MCF 10A (cell line): Measurements from ENCODE around the gene AMZ1. TPM values are rescaled to one million over a fixed set of nuclear protein-coding genes. Genes with fewer than 3 reads are reported as not detected.

Source experiments
- BruUV-seq: library from RNA; stranded (reverse); fragments of 400-500 nt; replicated peaks from 2 replicates; lab custom pipeline; 2021; lab: Mats Ljungman, UMichigan
- CTCF ChIA-PET: fragments of 300-600 bp; sonication (Branson Sonifier 250); formaldehyde crosslinking; extraction: SDS; loops from one replicate; lab custom pipeline; 2021; ENCODE audit warnings: antibody characterized with exemption, inconsistent platforms; lab: Yijun Ruan, JAX
- POLR2A ChIA-PET: fragments of 300-600, 350-650 bp; sonication (Branson Sonifier 250); formaldehyde crosslinking; extraction: SDS; loops from one replicate; lab custom pipeline; 2020; ENCODE audit warnings: antibody characterized with exemption, inconsistent platforms; lab: Yijun Ruan, JAX
- DNase-seq: peaks from one replicate; pipeline ENCODE4 v3.0.0-alpha.2; 2018; ENCODE audit not compliant: unreplicated experiment
- H3K27ac Mint-ChIP-seq: one replicate; pipeline ENCODE4 v1.8.0; 2022; ENCODE audit warnings: mild to moderate bottlenecking, low read depth, mixed read lengths; ENCODE audit not compliant: unreplicated experiment
- H3K27me3 Mint-ChIP-seq: one replicate; pipeline ENCODE4 v1.8.0; 2022; ENCODE audit warnings: mixed read lengths; ENCODE audit not compliant: insufficient read depth, unreplicated experiment
- H3K36me3 Mint-ChIP-seq: one replicate; pipeline ENCODE4 v1.8.0; 2022; ENCODE audit warnings: mild to moderate bottlenecking, moderate library complexity, mixed read lengths; ENCODE audit not compliant: insufficient read depth, unreplicated experiment
- H3K4me1 Mint-ChIP-seq: one replicate; pipeline ENCODE4 v1.8.0; 2022; ENCODE audit warnings: mixed read lengths; ENCODE audit not compliant: insufficient read depth, unreplicated experiment
- H3K4me3 Mint-ChIP-seq: one replicate; pipeline ENCODE4 v1.8.0; 2022; ENCODE audit warnings: mild to moderate bottlenecking, moderate library complexity, mixed read lengths; ENCODE audit not compliant: unreplicated experiment
- H3K9me3 Mint-ChIP-seq: one replicate; pipeline ENCODE4 v1.8.0; 2022; ENCODE audit warnings: mixed read lengths; ENCODE audit not compliant: unreplicated experiment
- CTCF ChIP-seq: fragments of 200-600 bp; IDR thresholded peaks from one replicate; pipeline ENCODE4 v1.8.0; 2022; ENCODE audit warnings: antibody characterized with exemption, mild to moderate bottlenecking; ENCODE audit not compliant: unreplicated experiment
- intact Hi-C: fragments of 100-400 bp; cut with micrococcal nuclease; formaldehyde crosslinking; loops from 2 replicates; pipeline ENCODE4 v1.14.1; 2022
- total RNA-seq: library from RNA; stranded (reverse); gene quantifications from 2 replicates; pipeline ENCODE4 v1.2.3, GENCODE V29; 2022

The AMZ1 gene
- total RNA-seq, 1 experiment from 2014 or later, result not detected

GRCh38 chr7:2639695-2640481 lies 48.1 kb upstream of the AMZ1 start:
- Mint-ChIP-seq H3K27ac (no peak overlapping the region), H3K27me3 (no peaks in the 10 kb centered on the region), H3K9me3 (no peaks in the 10 kb centered on the region), H3K4me1 (no peaks in the 10 kb centered on the region), H3K36me3 (no peaks in the 10 kb centered on the region), H3K4me3 (no peak overlapping the region)
- intact Hi-C loops, result no loop called here
- CTCF ChIA-PET, result no interaction called here
- POLR2A ChIA-PET, result interaction anchor here (0.5 kb wide), 1 partner anchor 81 kb away, joined by 3 read pairs; no protein-coding TSS in a partner anchor
- BruUV-seq, result no TSS peak
- DNase-seq, result no peak
- TF ChIP-seq CTCF, result no peak

GRCh38 chr7:2640482-2640830 lies 47.5 kb upstream of the AMZ1 start:
- TF ChIP-seq CTCF, result no peak
- no peaks in the 10 kb centered on the region for H3K4me1 Mint-ChIP-seq
- no peak overlapping the region for H3K4me3 Mint-ChIP-seq
- H3K27me3 Mint-ChIP-seq, result no peaks in the 10 kb centered on the region
- POLR2A ChIA-PET, result no interaction called here
- no peak overlapping the region for H3K27ac Mint-ChIP-seq
- CTCF ChIA-PET, result no interaction called here
- intact Hi-C loops, result no loop called here
- H3K9me3 Mint-ChIP-seq, result no peaks in the 10 kb centered on the region
- peak; percentile 27 for DNase-seq
- no peaks in the 10 kb centered on the region for H3K36me3 Mint-ChIP-seq
- no TSS peak for BruUV-seq

GRCh38 chr7:2640846-2641316 lies 47.1 kb upstream of the AMZ1 start:
- H3K36me3 Mint-ChIP-seq, result no peaks in the 10 kb centered on the region
- intact Hi-C loops, result no loop called here
- H3K9me3 Mint-ChIP-seq, result no peaks in the 10 kb centered on the region
- TF ChIP-seq CTCF, result no peak
- ChIA-PET CTCF (no interaction called here), POLR2A (no interaction called here)
- BruUV-seq, result no TSS peak
- H3K4me1 Mint-ChIP-seq, result no peaks in the 10 kb centered on the region
- no peak overlapping the region for H3K4me3 Mint-ChIP-seq
- no peak overlapping the region for H3K27ac Mint-ChIP-seq
- no peak for DNase-seq
- H3K27me3 Mint-ChIP-seq, result no peaks in the 10 kb centered on the region

GRCh38 chr7:2641406-2642393 lies 46.3 kb upstream of the AMZ1 start:
- no peak overlapping the region for H3K27ac Mint-ChIP-seq
- POLR2A ChIA-PET, result interaction anchor here (1.5 kb wide), 1 partner anchor 8 kb away, joined by 5 read pairs; no protein-coding TSS in a partner anchor
- H3K9me3 Mint-ChIP-seq, result no peaks in the 10 kb centered on the region
- no peaks in the 10 kb centered on the region for H3K27me3 Mint-ChIP-seq
- H3K4me3 Mint-ChIP-seq, result no peak overlapping the region
- no peaks in the 10 kb centered on the region for H3K4me1 Mint-ChIP-seq
- no peak for TF ChIP-seq CTCF
- no TSS peak for BruUV-seq
- DNase-seq, result peak; percentile 71
- H3K36me3 Mint-ChIP-seq, result no peaks in the 10 kb centered on the region
- intact Hi-C loops, result no loop called here
- CTCF ChIA-PET, result interaction anchor here (0.9 to 1.1 kb wide), 2 partner anchors 74 to 190 kb away, joined by 3 read pairs; no protein-coding TSS in a partner anchor
